GM23338 (cell line): ENCODE data around the gene IFI35. TPM values are rescaled to one million over a fixed set of nuclear protein-coding genes. Genes with fewer than 3 reads are reported as not detected.

Experiments used
- ATAC-seq: fragments of 200-7000 bp; cut with Tn5 transposase; 3 replicates; pipeline ENCODE4 v1.9.1; 2020
- DNase-seq: peaks from one replicate; pipeline ENCODE4 v3.0.0-alpha.2; 2015; ENCODE audit warnings: low spot score
- H2AFZ ChIP-seq: fragments of 200-600 bp; sonication (generic); 2 replicates; pipeline ENCODE4 v1.8.0; 2016; ENCODE audit warnings: antibody characterized with exemption, mild to moderate bottlenecking, moderate library complexity
- H3F3A ChIP-seq: fragments of 200-600 bp; sonication (generic); replicated peaks from 2 replicates; pipeline ENCODE4 v1.8.0; 2017; ENCODE audit warnings: antibody characterized with exemption, mixed run types, low read depth
- H3K27ac ChIP-seq: fragments of 200-600 bp; sonication (generic); 2 replicates; pipeline ENCODE4 v1.6.1; 2016; ENCODE audit warnings: low read depth
- H3K27me3 ChIP-seq: fragments of 200-600 bp; sonication (generic); 2 replicates; pipeline ENCODE4 v1.8.0; 2016; ENCODE audit warnings: mild to moderate bottlenecking, mixed run types, moderate library complexity; ENCODE audit not compliant: insufficient read depth
- H3K36me3 ChIP-seq: fragments of 200-600 bp; sonication (generic); 2 replicates; pipeline ENCODE4 v1.8.0; 2016; ENCODE audit warnings: mild to moderate bottlenecking; ENCODE audit not compliant: insufficient read depth
- H3K4me1 ChIP-seq: fragments of 200-600 bp; sonication (generic); 2 replicates; pipeline ENCODE4 v1.8.0; 2016; ENCODE audit warnings: mild to moderate bottlenecking, moderate library complexity; ENCODE audit not compliant: insufficient read depth
- H3K4me2 ChIP-seq: fragments of 200-600 bp; sonication (generic); 2 replicates; pipeline ENCODE4 v1.7.1; 2017; ENCODE audit warnings: mixed run types
- H3K4me3 ChIP-seq: fragments of 200-600 bp; sonication (generic); 2 replicates; pipeline ENCODE4 v1.6.1; 2016; ENCODE audit warnings: mixed run types
- H3K79me2 ChIP-seq: fragments of 200-600 bp; sonication (generic); replicated peaks from 2 replicates; pipeline ENCODE4 v1.8.0; 2017; ENCODE audit warnings: mild to moderate bottlenecking; ENCODE audit not compliant: insufficient read depth
- H3K9me2 ChIP-seq: fragments of 200-600 bp; sonication (generic); 2 replicates; pipeline ENCODE4 v1.8.0; 2017; ENCODE audit not compliant: insufficient read depth
- H4K20me1 ChIP-seq: fragments of 200-600 bp; sonication (generic); replicated peaks from 2 replicates; pipeline ENCODE4 v1.8.0; 2017; ENCODE audit warnings: mild to moderate bottlenecking; ENCODE audit not compliant: insufficient read depth
- H3K27ac Mint-ChIP-seq: 2 replicates; pipeline ENCODE4 v1.8.0; 2020; ENCODE audit warnings: inconsistent platforms, mild to moderate bottlenecking, moderate library complexity, mixed read lengths
- H3K27me3 Mint-ChIP-seq: 3 replicates; pipeline ENCODE4 v1.8.0; 2022; ENCODE audit warnings: low read depth, mild to moderate bottlenecking, moderate library complexity, mixed read lengths, inconsistent platforms; ENCODE audit not compliant: insufficient read depth, poor library complexity
- H3K36me3 Mint-ChIP-seq: 3 replicates; pipeline ENCODE4 v1.8.0; 2021; ENCODE audit warnings: low read depth, mild to moderate bottlenecking, inconsistent platforms, moderate library complexity, mixed read lengths
- H3K4me1 Mint-ChIP-seq: 3 replicates; pipeline ENCODE4 v1.8.0; 2020; ENCODE audit warnings: mild to moderate bottlenecking, inconsistent platforms, mixed read lengths
- H3K4me3 Mint-ChIP-seq: 3 replicates; pipeline ENCODE4 v1.8.0; 2021; ENCODE audit warnings: moderate library complexity, mild to moderate bottlenecking, inconsistent platforms, mixed read lengths
- H3K9me3 Mint-ChIP-seq: 3 replicates; pipeline ENCODE4 v1.8.0; 2020; ENCODE audit warnings: moderate library complexity, mild to moderate bottlenecking, inconsistent platforms, mixed read lengths
- CREB1 ChIP-seq: fragments of 250-450 bp; sonication (Bioruptor Pico); IDR thresholded peaks from 2 replicates; pipeline ENCODE4 v1.5.0; 2020; ENCODE audit warnings: low read depth, mild to moderate bottlenecking, moderate library complexity
- ETS1 ChIP-seq: IDR thresholded peaks from 2 replicates; pipeline ENCODE4 v1.6.1; 2016; ENCODE audit warnings: antibody characterized with exemption
- EZH2phosphoT487 ChIP-seq: fragments of 200-600 bp; sonication (generic); IDR thresholded peaks from one replicate; pipeline ENCODE4 v1.8.1; 2018; ENCODE audit warnings: antibody characterized with exemption; ENCODE audit not compliant: unreplicated experiment
- NANOG ChIP-seq: IDR thresholded peaks from 2 replicates; pipeline ENCODE4 v1.6.1; 2016; ENCODE audit warnings: antibody characterized with exemption, borderline replicate concordance
- POLR2AphosphoS5 ChIP-seq: IDR thresholded peaks from 2 replicates; pipeline ENCODE4 v1.6.1; 2016; ENCODE audit warnings: antibody characterized with exemption, low read depth
- STAT1 ChIP-seq: IDR thresholded peaks from one replicate; pipeline ENCODE4 v1.6.1; 2016; ENCODE audit warnings: antibody characterized with exemption; ENCODE audit not compliant: unreplicated experiment
- ZNF331 ChIP-seq: fragments of 250-450 bp; sonication (Bioruptor Pico); IDR thresholded peaks from 2 replicates; pipeline ENCODE4 v1.5.0; 2020; ENCODE audit warnings: low read depth, mild to moderate bottlenecking, moderate library complexity
- long read RNA-seq: library from polyadenylated mRNA; unstranded; transcript quantifications from one replicate; pipeline ENCODE4 v2.0.0, GENCODE V29; 2020; ENCODE audit not compliant: unreplicated experiment
- polyA plus RNA-seq: library from polyadenylated mRNA; unstranded; fragments of >200 nt; fragmentation: Nextera tagmentation; extraction: Ambion mirVana; gene quantifications from 2 replicates; pipeline ENCODE4 v1.2.1, GENCODE V29; 2016
- total RNA-seq: library from RNA; depleted of rRNA; stranded (reverse); fragments of >200 nt; shearing (Covaris generic); gene quantifications from 2 replicates; pipeline ENCODE4 v1.2.3, GENCODE V29; 2014; rRNA removed
- TF ChIP-seq, protein P1 (sequence below), 2 experiments: fragments of 200-600 bp in 1 of 2; sonication (generic) in 1 of 2; conservative IDR thresholded peaks; 2 replicates each; pipeline versions ENCODE4 v1.5.1 to v1.6.1; 2016 to 2017; ENCODE audit warnings: antibody characterized with exemption in 2 of 2, low read depth in 2 of 2, mild to moderate bottlenecking in 2 of 2, moderate library complexity in 1 of 2

The IFI35 gene
- total RNA-seq (2.3 and 3.3 TPM in 2 replicates), polyA plus RNA-seq (1.5 and 1.8 TPM in 2 replicates)
- long read RNA-seq, partial matches to known transcripts: 1 of 4 reads
- long read RNA-seq, other reads (novel, unspliced or antisense): 1 of 4 reads

DNA sequence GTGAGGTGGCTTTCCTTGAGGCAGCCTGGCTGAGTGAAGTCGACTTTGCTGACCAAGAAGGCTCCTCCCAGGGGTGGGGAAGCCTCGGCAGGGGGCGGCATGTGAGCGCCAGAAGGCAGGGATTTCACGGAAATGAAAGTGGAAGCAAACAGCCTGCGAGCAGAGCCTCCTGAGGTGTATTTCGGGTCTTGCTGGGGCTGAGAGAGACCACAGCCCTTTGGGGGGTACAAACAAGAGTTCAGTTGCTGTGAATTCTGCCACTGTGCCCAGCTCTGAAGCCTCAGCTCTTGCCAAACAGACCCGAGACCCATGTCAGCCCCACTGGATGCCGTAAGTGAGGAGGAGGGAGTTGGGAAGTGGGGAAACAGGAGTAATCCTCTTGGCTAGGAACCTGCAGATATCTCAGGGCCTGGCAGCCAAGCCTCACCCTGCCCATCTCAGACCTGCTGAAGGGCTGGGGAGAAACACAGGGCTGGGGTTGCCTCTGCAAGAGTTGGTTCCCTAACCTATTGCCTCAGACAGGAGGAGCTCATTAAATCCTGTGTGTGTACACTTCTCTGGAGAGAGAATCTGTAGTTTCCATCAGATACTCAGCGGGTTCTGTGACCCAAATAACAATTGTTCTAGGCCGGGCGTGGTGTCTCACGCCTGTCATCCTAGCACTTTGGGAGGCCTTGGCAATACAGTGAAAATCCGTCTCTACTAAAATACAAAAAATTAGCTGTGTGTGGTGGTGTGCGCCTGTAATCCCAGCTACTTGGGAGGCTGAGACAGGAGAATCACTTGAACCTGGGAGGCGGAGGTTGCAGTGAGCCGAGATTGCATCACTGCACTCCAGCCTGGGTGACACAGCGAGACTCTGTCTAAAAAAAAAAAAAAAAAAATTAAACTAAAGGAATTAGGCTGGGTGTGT, at the start of gene IFI35:
IFI35 (plus strand) TSS at position 146 of the 913 bp plus-strand sequence; CDS start at position 310, 164 bp downstream.
- Histone ChIP-seq H3K4me3 (peak within 1 kb of the TSS; percentile 53), H3K9me2 (no peaks in the 10 kb centered on the region), H3K4me1 (0 out of 2 replicates have a peak, but pooled peaks cover 8% of the 10 kb centered on the region), H3K79me2 (no peaks in the 10 kb centered on the region), H3F3A (peaks cover 36% of the 10 kb centered on the region), H3K36me3 (peaks cover 21% of the 10 kb centered on the region), H3K4me2 (peak within 1 kb of the TSS; percentile 81), H3K27ac (peak within 1 kb of the TSS; percentile 93), H4K20me1 (peaks cover 16% of the 10 kb centered on the region), H2AFZ (peak within 1 kb of the TSS; percentile 89; the same call in 1 of the 2 replicates), H3K27me3 (no peaks in the 10 kb centered on the region)
- Mint-ChIP-seq H3K36me3 (peaks cover 31% of the 10 kb centered on the region), H3K4me3 (peak within 1 kb of the TSS; percentile 75), H3K9me3 (no peaks in the 10 kb centered on the region), H3K4me1 (peaks cover 8% of the 10 kb centered on the region; the same call in 2 of the 3 replicates), H3K27me3 (peaks cover 16% of the 10 kb centered on the region), H3K27ac (peak within 1 kb of the TSS; percentile 90)
- ATAC-seq: peak; percentile 76
- peak; percentile 79 for DNase-seq
- no peak for TF ChIP-seq NANOG
- TF ChIP-seq, protein P1, sequence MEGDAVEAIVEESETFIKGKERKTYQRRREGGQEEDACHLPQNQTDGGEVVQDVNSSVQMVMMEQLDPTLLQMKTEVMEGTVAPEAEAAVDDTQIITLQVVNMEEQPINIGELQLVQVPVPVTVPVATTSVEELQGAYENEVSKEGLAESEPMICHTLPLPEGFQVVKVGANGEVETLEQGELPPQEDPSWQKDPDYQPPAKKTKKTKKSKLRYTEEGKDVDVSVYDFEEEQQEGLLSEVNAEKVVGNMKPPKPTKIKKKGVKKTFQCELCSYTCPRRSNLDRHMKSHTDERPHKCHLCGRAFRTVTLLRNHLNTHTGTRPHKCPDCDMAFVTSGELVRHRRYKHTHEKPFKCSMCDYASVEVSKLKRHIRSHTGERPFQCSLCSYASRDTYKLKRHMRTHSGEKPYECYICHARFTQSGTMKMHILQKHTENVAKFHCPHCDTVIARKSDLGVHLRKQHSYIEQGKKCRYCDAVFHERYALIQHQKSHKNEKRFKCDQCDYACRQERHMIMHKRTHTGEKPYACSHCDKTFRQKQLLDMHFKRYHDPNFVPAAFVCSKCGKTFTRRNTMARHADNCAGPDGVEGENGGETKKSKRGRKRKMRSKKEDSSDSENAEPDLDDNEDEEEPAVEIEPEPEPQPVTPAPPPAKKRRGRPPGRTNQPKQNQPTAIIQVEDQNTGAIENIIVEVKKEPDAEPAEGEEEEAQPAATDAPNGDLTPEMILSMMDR (conservative IDR thresholded peaks at IDR 0.05; ENCODE audit: low read depth in 2 of 2): peak; percentile 31 to 66

GRCh38 chr17:42964161-42964932, 42.2 kb upstream of the IFI35 start, which contains the start of gene AARSD1:
AARSD1 (minus strand) TSS chr17:42964454; CDS start chr17:42964440, 14 bp downstream.
- ATAC-seq (peak; percentile 94), DNase-seq (peak; percentile 97)
- Mint-ChIP-seq H3K27ac (peak within 1 kb of the TSS; percentile 96), H3K4me1 (peaks cover 5% of the 10 kb centered on the region), H3K9me3 (peaks cover 6% of the 10 kb centered on the region; the same call in 1 of the 3 replicates), H3K27me3 (peaks cover 8% of the 10 kb centered on the region), H3K36me3 (peaks cover 37% of the 10 kb centered on the region), H3K4me3 (peak within 1 kb of the TSS; percentile 95)
- peak within 1 kb of the TSS; percentile 92 for H3K4me2 ChIP-seq
- H3K27ac ChIP-seq: peak within 1 kb of the TSS; percentile 53
- H3K27me3 ChIP-seq: no peaks in the 10 kb centered on the region
- peaks cover 16% of the 10 kb centered on the region for H3K36me3 ChIP-seq
- no peaks in the 10 kb centered on the region for H3K9me2 ChIP-seq
- TF ChIP-seq ZNF331 (CRISPR knock-in tag) (no peak), EZH2phosphoT487 (no peak), POLR2AphosphoS5 (peak; percentile 99), ETS1 (0 out of 2 replicates have a peak, but pooled peaks have one; percentile 22), STAT1 (no peak), CREB1 (CRISPR knock-in tag) (peak; percentile 94)
- H3K79me2 ChIP-seq: peaks cover 11% of the 10 kb centered on the region
- no peaks in the 10 kb centered on the region; the same call in 1 of the 2 replicates for H4K20me1 ChIP-seq
- H3K4me1 ChIP-seq: peaks cover 7% of the 10 kb centered on the region; the same call in 1 of the 2 replicates
- peak within 1 kb of the TSS; percentile 80 for H3K4me3 ChIP-seq
- H3F3A ChIP-seq: peaks cover 12% of the 10 kb centered on the region; the same call in 1 of the 2 replicates
- peak within 1 kb of the TSS; percentile 66 for H2AFZ ChIP-seq
